ENCODE data around the gene PDZD2.

GRCh38 chr5:32090026-32090754 lies 451.3 kb downstream of the PDZD2 start:
- no peak for TF ChIP-seq REST (IDR thresholded peaks at IDR 0.05; ENCODE audit: insufficient replicate concordance, low read depth)
- no peak for TF ChIP-seq CTCF (IDR thresholded peaks at IDR 0.05; ENCODE audit: insufficient read depth, low read length)
- no peak for TF ChIP-seq GABPA (IDR thresholded peaks at IDR 0.05; ENCODE audit: low read depth)
- no peak for TF ChIP-seq POLR2AphosphoS5 (IDR thresholded peaks at IDR 0.05; ENCODE audit: low read depth)
- no peak for TF ChIP-seq SPI1 (IDR thresholded peaks at IDR 0.05; ENCODE audit: borderline replicate concordance, low read depth)

Data from HL-60 (cell line).